PC-9 (cell line): ENCODE measurements around the gene VDAC1.

Source experiments
- EZH2 ChIP-seq: fragments of 200-600 bp; sonication (generic); IDR thresholded peaks from 2 replicates; pipeline ENCODE4 v1.8.0; 2017; ENCODE audit warnings: antibody characterized with exemption, low read depth
- TF ChIP-seq, protein P1 (sequence below): fragments of 200-600 bp; sonication (generic); conservative IDR thresholded peaks from 2 replicates; pipeline ENCODE4 v1.6.1; 2017; ENCODE audit warnings: mixed run types, antibody characterized with exemption, mild to moderate bottlenecking, moderate library complexity

- TF ChIP-seq, protein P1, sequence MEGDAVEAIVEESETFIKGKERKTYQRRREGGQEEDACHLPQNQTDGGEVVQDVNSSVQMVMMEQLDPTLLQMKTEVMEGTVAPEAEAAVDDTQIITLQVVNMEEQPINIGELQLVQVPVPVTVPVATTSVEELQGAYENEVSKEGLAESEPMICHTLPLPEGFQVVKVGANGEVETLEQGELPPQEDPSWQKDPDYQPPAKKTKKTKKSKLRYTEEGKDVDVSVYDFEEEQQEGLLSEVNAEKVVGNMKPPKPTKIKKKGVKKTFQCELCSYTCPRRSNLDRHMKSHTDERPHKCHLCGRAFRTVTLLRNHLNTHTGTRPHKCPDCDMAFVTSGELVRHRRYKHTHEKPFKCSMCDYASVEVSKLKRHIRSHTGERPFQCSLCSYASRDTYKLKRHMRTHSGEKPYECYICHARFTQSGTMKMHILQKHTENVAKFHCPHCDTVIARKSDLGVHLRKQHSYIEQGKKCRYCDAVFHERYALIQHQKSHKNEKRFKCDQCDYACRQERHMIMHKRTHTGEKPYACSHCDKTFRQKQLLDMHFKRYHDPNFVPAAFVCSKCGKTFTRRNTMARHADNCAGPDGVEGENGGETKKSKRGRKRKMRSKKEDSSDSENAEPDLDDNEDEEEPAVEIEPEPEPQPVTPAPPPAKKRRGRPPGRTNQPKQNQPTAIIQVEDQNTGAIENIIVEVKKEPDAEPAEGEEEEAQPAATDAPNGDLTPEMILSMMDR = no peak
- TF ChIP-seq EZH2 = no peak
These were observed 78.8 kb downstream of the VDAC1 start for GRCh38 chr5:133925866-133926488.
